ENCODE results near the gene CCT6B. TPM values are rescaled to one million over a fixed set of nuclear protein-coding genes. Genes with fewer than 3 reads are reported as not detected.

CCT6B gene
- polyA plus RNA-seq, 1 donor from 2014 or later = 2.1 TPM

GRCh38 chr17:34991606-34992005, 30.3 kb upstream of the CCT6B start:
- H3K9ac ChIP-seq (ENCODE audit: low read length) = no peak overlapping the region

GRCh38 chr17:34990921-34991365, 29.7 kb upstream of the CCT6B start:
- Histone ChIP-seq H3F3A (ENCODE audit: insufficient read depth, low read length, poor library complexity, severe bottlenecking) (no peaks in the 10 kb centered on the region), H3K4me3 (ENCODE audit: low read length) (no peak overlapping the region), H3K79me2 (replicated peaks; ENCODE audit: insufficient read depth, low read length) (no peaks in the 10 kb centered on the region), H3K9me2 (ENCODE audit: insufficient read depth, low read length) (no peaks in the 10 kb centered on the region), H3K36me3 (ENCODE audit: insufficient read depth, low read length) (no peaks in the 10 kb centered on the region), H3K27ac (ENCODE audit: low read length) (no peak overlapping the region), H3K9ac (ENCODE audit: low read length) (no peak overlapping the region), H3K27me3 (ENCODE audit: insufficient read depth, low read depth, low read length) (no peaks in the 10 kb centered on the region), H4K20me1 (ENCODE audit: insufficient read depth) (no peaks in the 10 kb centered on the region), H3K4me2 (ENCODE audit: low read length) (no peak overlapping the region), H2AFZ (ENCODE audit: low read depth, low read length) (no peak overlapping the region), H3K9me3 (ENCODE audit: low read length) (no peaks in the 10 kb centered on the region)
- no peak for TF ChIP-seq MXI1 (conservative IDR thresholded peaks at IDR 0.05; ENCODE audit: poor library complexity, severe bottlenecking)
- no peak for TF ChIP-seq TAF1 (IDR thresholded peaks at IDR 0.05; ENCODE audit: low read depth)
- no peak for TF ChIP-seq SMC3 (conservative IDR thresholded peaks at IDR 0.05; ENCODE audit: poor library complexity)
- TF ChIP-seq CTCF (IDR thresholded peaks at IDR 0.05; ENCODE audit: poor library complexity, severe bottlenecking) = no peak
- no peak for TF ChIP-seq REST (IDR thresholded peaks at IDR 0.05; ENCODE audit: borderline replicate concordance)
- TF ChIP-seq EP300 (conservative IDR thresholded peaks at IDR 0.05; ENCODE audit: poor library complexity, severe bottlenecking) = no peak
- TF ChIP-seq POLR2AphosphoS5 (IDR thresholded peaks at IDR 0.05) = no peak
- no peak for TF ChIP-seq RAD21 (conservative IDR thresholded peaks at IDR 0.05)
- TF ChIP-seq EZH2 (IDR thresholded peaks at IDR 0.05; ENCODE audit: borderline replicate concordance, insufficient read depth, low read length, poor library complexity, severe bottlenecking) = no peak

More at GRCh38 chr17:34991606-34992005, 30.3 kb upstream of the CCT6B start:
- Histone ChIP-seq H3K27ac (ENCODE audit: low read length) (no peak overlapping the region), H3K9me3 (ENCODE audit: low read length) (no peaks in the 10 kb centered on the region), H3K27me3 (ENCODE audit: insufficient read depth, low read depth, low read length) (no peaks in the 10 kb centered on the region), H3K4me3 (ENCODE audit: low read length) (no peak overlapping the region), H3F3A (ENCODE audit: insufficient read depth, low read length, poor library complexity, severe bottlenecking) (no peaks in the 10 kb centered on the region), H3K9me2 (ENCODE audit: insufficient read depth, low read length) (no peaks in the 10 kb centered on the region), H3K36me3 (ENCODE audit: insufficient read depth, low read length) (no peaks in the 10 kb centered on the region), H3K79me2 (replicated peaks; ENCODE audit: insufficient read depth, low read length) (no peaks in the 10 kb centered on the region), H3K4me2 (ENCODE audit: low read length) (no peak overlapping the region), H4K20me1 (ENCODE audit: insufficient read depth) (no peaks in the 10 kb centered on the region), H2AFZ (ENCODE audit: low read depth, low read length) (no peak overlapping the region)
- no peak for TF ChIP-seq REST (IDR thresholded peaks at IDR 0.05; ENCODE audit: borderline replicate concordance)
